ENCODE measurements around the gene UGT1A3.

UGT1A3 gene

DNA sequence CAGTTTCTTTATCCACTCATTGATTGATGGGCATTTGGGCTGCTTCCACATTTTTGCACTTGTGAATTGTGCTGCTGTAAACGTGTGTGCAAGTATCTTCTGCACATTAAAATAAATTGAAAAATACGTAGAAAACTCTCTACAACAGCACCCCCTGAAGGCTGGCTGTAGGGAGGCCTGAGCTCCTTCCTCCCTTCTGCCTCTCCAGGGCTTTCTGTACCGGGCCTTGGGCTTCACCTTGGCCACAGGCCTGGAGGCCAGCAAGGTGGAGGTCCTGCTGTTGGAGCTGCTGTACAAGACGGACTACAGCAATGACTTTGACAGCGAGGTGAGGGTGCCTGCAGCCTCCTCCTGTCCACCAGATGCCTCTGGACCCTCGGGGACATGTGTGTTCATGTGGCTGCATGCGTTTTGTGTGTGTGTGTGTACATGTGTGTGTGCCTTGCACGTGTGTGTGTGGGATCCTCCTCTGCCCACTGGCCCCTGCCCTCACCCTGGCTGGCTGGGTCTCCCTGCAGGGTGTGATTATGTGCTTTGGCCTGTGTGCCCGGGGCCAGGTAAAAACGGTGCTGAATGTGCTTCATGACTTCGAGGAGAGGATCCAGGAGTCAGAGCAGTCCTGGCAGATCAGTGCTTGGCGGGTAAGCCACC, 78.5 kb downstream of the UGT1A3 start:
- peaks cover 13% of the 10 kb centered on the region for H3K27me3 Mint-ChIP-seq

GRCh38 chr2:233807966-233808935, 79.4 kb downstream of the UGT1A3 start:
- peaks cover 13% of the 10 kb centered on the region for H3K27me3 Mint-ChIP-seq
- no peaks in the 10 kb centered on the region for H3K36me3 Mint-ChIP-seq (ENCODE audit: low read depth)
- no peaks in the 10 kb centered on the region for H3K9me3 Mint-ChIP-seq
- H3K4me1 Mint-ChIP-seq (ENCODE audit: low read depth), result no peaks in the 10 kb centered on the region
- H3K4me3 Mint-ChIP-seq, result no peak overlapping the region
- no peak overlapping the region for H3K27ac Mint-ChIP-seq

More for the DNA sequence above, 78.5 kb downstream of the UGT1A3 start:
- no peaks in the 10 kb centered on the region for H3K9me3 Mint-ChIP-seq
- H3K27ac Mint-ChIP-seq, result no peak overlapping the region
- no peak overlapping the region for H3K4me3 Mint-ChIP-seq
- no peaks in the 10 kb centered on the region for H3K4me1 Mint-ChIP-seq (ENCODE audit: low read depth)
- no peaks in the 10 kb centered on the region for H3K36me3 Mint-ChIP-seq (ENCODE audit: low read depth)

DNA sequence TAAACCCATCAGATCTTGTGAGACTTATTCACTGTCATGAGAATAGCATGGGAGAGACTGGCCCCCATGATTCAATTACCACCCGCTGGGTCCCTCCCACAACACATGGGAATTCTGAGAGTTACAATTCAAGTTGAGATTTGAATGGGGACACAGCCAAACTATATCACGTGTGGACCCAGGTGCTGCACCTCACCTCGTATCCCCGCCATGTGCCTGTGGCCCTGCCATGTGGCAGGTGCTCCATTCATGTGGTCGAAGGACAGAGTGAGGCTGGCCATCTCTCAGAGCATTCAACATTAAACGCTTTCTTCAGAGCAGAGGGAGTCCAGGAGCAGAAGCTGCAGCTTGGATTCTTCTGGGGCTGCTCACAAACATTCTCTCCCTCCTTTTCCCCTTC, 81.5 kb downstream of the UGT1A3 start:
- Mint-ChIP-seq H3K4me1 (ENCODE audit: low read depth) (no peaks in the 10 kb centered on the region), H3K4me3 (no peak overlapping the region), H3K36me3 (ENCODE audit: low read depth) (no peaks in the 10 kb centered on the region), H3K27me3 (peaks cover 9% of the 10 kb centered on the region), H3K27ac (no peak overlapping the region), H3K9me3 (no peaks in the 10 kb centered on the region)

DNA sequence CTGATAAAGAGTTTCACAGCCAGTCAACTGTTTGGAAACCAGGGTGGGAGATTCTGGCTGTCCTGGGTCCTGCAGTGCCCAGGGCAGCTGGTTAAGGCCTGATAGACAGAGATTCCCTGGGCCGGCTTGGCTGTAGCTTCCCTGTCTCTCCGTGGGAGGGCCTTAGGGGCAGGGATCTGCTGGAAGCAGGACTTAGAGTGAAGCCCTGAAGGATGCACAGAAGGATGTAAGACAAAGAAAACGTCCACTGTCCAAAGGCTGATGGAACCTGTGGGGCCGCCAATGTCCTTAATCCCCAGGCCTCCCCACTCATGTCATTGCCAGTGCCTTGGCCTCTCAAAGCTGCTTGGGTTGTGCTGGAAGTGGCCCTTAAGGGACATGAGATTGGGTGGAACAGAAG, 82.2 kb downstream of the UGT1A3 start:
- H3K36me3 Mint-ChIP-seq (ENCODE audit: low read depth), result no peaks in the 10 kb centered on the region
- no peaks in the 10 kb centered on the region for H3K9me3 Mint-ChIP-seq
- no peak overlapping the region for H3K27ac Mint-ChIP-seq
- H3K27me3 Mint-ChIP-seq, result peaks cover 12% of the 10 kb centered on the region
- no peaks in the 10 kb centered on the region for H3K4me1 Mint-ChIP-seq (ENCODE audit: low read depth)
- H3K4me3 Mint-ChIP-seq, result no peak overlapping the region

DNA sequence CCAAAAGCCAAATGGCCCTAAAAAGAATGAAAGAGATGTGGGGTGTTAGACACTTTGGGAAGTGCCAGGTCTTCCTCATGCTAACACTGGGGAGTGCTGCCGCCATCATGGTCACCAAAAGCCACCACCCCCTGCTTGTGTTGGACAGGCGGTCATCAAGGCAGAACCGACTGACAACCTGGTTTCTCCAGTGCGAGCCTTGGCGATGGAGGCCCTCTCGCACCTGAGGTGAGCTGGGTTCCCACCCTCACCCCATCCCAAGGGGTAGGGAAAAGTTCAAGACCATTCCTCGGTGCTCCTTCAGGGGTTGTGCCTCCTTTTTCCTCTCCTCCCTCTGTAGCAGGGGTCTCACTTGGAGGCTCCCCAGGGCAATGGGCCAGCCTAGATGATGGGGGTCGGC, 82.9 kb downstream of the UGT1A3 start:
- no peaks in the 10 kb centered on the region for H3K9me3 Mint-ChIP-seq
- H3K36me3 Mint-ChIP-seq (ENCODE audit: low read depth), result no peaks in the 10 kb centered on the region
- no peak overlapping the region for H3K27ac Mint-ChIP-seq
- H3K4me1 Mint-ChIP-seq (ENCODE audit: low read depth), result no peaks in the 10 kb centered on the region
- H3K4me3 Mint-ChIP-seq, result no peak overlapping the region
- peaks cover 14% of the 10 kb centered on the region for H3K27me3 Mint-ChIP-seq

DNA sequence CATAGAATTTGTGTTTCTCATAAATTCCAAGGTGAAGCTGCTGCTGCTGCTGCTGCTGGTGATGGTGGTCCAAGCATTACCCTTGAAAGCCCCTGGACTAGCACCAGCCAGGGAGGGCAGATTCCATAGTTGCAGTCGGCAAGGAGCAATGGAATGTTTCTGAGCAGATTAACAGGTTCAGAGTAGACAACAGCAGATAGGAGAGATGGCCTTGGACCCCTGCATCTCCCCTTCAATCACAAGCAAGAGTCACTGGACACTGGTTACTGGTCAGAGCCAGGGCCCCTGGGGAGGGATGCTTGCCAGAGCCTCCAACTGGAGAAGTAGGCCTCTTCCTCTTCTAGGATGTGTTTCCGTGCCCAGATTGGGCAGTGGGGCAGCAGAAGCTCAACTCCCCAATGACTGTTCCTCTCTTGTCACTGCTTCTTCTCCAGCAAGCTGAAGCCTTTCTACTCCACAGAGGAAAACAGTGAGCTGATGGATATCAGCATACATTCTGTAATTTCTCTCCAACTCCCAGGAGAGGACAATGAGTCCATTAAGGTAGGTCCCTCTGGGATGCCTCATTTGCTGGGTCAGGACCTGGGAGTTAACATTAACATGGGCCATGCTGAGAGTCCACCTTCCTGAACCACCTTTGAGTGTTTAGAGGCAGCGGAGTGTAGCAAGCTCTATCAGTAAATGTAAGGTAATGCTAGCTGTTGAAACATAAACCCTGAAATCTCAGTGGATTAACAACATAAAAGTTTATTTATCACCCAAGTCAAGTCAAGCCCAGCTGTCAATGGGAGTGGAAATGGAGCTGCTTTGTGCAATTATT, 84.6 kb downstream of the UGT1A3 start:
- no peak overlapping the region for H3K27ac Mint-ChIP-seq
- peaks cover 14% of the 10 kb centered on the region for H3K27me3 Mint-ChIP-seq
- no peaks in the 10 kb centered on the region for H3K36me3 Mint-ChIP-seq (ENCODE audit: low read depth)
- H3K9me3 Mint-ChIP-seq, result no peaks in the 10 kb centered on the region
- no peak overlapping the region for H3K4me3 Mint-ChIP-seq
- no peaks in the 10 kb centered on the region for H3K4me1 Mint-ChIP-seq (ENCODE audit: low read depth)

GRCh38 chr2:233814056-233814835, 85.4 kb downstream of the UGT1A3 start:
- no peak overlapping the region for H3K4me3 Mint-ChIP-seq
- no peak overlapping the region for H3K27ac Mint-ChIP-seq
- no peaks in the 10 kb centered on the region for H3K4me1 Mint-ChIP-seq (ENCODE audit: low read depth)
- H3K36me3 Mint-ChIP-seq (ENCODE audit: low read depth), result no peaks in the 10 kb centered on the region
- no peaks in the 10 kb centered on the region for H3K9me3 Mint-ChIP-seq
- peaks cover 14% of the 10 kb centered on the region for H3K27me3 Mint-ChIP-seq

GRCh38 chr2:233815861-233816260, 87.0 kb downstream of the UGT1A3 start:
- Mint-ChIP-seq H3K36me3 (ENCODE audit: low read depth) (no peaks in the 10 kb centered on the region), H3K27ac (no peak overlapping the region), H3K4me1 (ENCODE audit: low read depth) (no peaks in the 10 kb centered on the region), H3K4me3 (no peak overlapping the region), H3K9me3 (no peaks in the 10 kb centered on the region), H3K27me3 (peaks cover 6% of the 10 kb centered on the region)

DNA sequence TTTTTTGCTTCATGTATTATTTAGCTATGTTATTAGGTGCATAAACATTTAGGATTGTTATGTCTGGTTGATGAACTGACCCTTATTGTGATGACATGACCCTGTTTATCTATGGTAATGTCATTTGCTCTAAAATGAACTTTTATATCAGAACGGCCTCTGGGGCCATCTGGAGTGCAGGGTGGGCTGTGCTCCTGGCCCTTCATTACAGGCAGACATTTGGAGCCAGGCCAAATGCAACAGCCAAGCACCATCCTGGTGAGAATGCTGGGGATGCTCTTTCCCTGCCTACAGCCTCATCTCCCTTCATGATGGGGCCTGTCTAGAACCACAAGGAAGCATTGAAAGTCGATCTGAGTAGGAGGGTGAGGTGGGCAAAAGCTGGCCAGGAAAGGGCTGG, 87.5 kb downstream of the UGT1A3 start:
- H3K36me3 Mint-ChIP-seq (ENCODE audit: low read depth), result no peaks in the 10 kb centered on the region
- peaks cover 4% of the 10 kb centered on the region for H3K27me3 Mint-ChIP-seq
- H3K4me3 Mint-ChIP-seq, result no peak overlapping the region
- no peak overlapping the region for H3K27ac Mint-ChIP-seq
- no peaks in the 10 kb centered on the region for H3K4me1 Mint-ChIP-seq (ENCODE audit: low read depth)
- no peaks in the 10 kb centered on the region for H3K9me3 Mint-ChIP-seq

DNA sequence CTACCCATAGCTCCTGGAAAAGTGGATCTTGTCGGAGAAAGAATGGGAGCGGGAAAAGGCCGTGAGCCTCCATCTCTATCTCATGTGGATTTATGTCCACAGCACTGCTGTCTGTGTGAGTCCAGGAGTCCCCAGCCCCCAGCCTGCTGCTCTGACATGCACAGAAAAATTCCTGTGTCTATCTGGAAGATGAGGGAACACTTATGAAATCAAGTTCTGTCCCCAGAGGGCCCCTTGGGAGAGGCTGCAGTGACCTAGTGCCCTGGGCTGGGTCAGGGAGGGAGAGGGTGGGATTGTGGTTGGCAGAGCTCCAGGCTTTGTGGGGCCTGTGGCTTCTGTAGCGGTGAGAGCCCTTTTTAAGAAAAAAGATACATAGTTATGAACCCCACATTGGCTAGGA, 87.9 kb downstream of the UGT1A3 start:
- no peaks in the 10 kb centered on the region for H3K9me3 Mint-ChIP-seq
- no peaks in the 10 kb centered on the region for H3K36me3 Mint-ChIP-seq (ENCODE audit: low read depth)
- H3K4me1 Mint-ChIP-seq (ENCODE audit: low read depth), result no peaks in the 10 kb centered on the region
- peaks cover 4% of the 10 kb centered on the region for H3K27me3 Mint-ChIP-seq
- no peak overlapping the region for H3K27ac Mint-ChIP-seq
- H3K4me3 Mint-ChIP-seq, result no peak overlapping the region

- Mint-ChIP-seq H3K4me1 (ENCODE audit: low read depth) (no peaks in the 10 kb centered on the region), H3K4me3 (no peak overlapping the region), H3K9me3 (no peaks in the 10 kb centered on the region), H3K36me3 (ENCODE audit: low read depth) (no peaks in the 10 kb centered on the region), H3K27me3 (peaks cover 4% of the 10 kb centered on the region), H3K27ac (no peak overlapping the region)
Measured at GRCh38 chr2:233817361-233817911, 88.6 kb downstream of the UGT1A3 start.

- Mint-ChIP-seq H3K9me3 (no peaks in the 10 kb centered on the region), H3K36me3 (ENCODE audit: low read depth) (no peaks in the 10 kb centered on the region), H3K27me3 (peaks cover 4% of the 10 kb centered on the region), H3K27ac (no peak overlapping the region), H3K4me3 (no peak overlapping the region), H3K4me1 (ENCODE audit: low read depth) (no peaks in the 10 kb centered on the region)
Measured at GRCh38 chr2:233817995-233818638, 89.3 kb downstream of the UGT1A3 start.

DNA sequence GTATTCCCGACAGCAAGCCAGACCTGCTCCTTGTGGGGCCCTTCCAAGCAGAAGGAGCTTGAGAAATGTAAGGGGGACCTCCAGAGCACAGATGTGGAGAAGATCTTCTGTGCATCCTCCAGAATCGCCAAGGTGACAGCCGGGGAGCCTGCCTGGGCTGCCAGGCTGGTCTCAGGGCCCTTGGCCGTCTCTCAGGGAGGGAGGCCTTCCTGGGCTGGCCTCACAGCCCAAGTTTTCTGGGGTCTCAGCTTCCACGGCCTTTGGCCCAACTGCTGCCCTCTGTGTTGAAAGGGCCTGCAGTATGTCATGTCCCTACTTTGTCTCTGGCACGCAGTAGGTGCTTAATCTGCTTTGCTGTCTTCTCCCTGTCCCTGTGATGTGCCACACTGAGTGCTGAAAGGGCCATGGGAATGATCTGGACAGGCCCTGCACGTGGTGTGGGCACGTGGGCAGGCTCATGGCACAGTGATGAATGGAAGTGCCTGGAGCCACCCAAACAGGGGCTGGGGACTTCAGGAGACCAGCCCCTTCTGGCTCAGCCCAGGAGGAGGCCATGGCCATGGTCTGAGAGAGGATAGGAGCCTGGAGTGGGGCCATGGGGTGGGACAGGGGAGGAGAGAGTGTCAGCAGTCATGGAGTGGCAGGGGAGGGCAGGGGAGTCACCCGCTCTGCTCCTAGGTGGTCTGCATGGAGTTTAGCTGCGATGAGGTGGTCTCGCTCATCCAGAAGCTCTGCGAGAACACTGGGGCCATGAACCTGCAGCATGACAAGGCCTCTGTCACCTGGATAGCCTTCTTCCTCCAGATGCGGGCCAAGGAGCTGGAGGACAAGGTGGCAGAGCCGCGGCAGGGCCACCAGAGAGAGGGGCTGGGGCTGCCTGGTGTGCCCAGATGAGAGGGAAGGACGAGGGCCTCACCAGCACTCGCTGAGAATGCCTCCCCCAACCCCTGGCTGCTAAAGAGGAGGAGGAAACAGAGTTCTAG, 90.1 kb downstream of the UGT1A3 start:
- Mint-ChIP-seq H3K36me3 (ENCODE audit: low read depth) (no peaks in the 10 kb centered on the region), H3K27me3 (peaks cover 4% of the 10 kb centered on the region), H3K4me3 (no peak overlapping the region), H3K9me3 (no peaks in the 10 kb centered on the region), H3K4me1 (ENCODE audit: low read depth) (no peaks in the 10 kb centered on the region), H3K27ac (no peak overlapping the region)

Data from stimulated activated naive CD8-positive, alpha-beta T cell treated with anti-CD3 and anti-CD28 coated beads, Interleukin-15, Interleukin-2, amounts not matched to agents 100 ng/mL and 50 ng/mL, for 24 hours (primary cell).